ENCODE results near the gene C5AR1.

DNA sequence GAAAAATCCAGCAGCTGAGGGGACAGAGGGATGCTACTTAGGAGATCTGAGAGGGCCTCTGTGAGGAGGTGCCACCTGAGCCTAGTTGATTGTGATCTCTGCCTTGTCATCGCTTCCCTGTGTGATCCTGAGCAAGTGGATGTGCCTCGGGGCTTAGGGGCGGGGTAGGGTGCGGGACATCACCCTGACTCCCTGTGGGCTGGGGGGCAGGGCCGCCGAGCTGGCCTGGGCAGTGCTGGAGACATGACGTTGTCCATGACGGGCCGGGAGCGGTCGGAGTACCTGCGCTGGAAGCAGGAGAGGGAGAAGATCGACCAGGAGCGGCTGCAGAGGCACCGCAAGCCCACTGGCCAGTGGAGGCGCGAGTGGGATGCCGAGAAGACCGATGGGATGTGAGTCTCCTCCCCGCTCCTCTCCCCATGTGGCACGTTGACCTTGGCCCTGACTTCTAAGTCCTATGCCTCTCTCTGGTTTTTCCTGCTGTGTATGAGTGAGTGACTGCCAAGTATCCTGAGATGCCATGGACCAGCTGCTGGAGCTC, 43.2 kb upstream of the C5AR1 start:
- TF ChIP-seq, protein P1, sequence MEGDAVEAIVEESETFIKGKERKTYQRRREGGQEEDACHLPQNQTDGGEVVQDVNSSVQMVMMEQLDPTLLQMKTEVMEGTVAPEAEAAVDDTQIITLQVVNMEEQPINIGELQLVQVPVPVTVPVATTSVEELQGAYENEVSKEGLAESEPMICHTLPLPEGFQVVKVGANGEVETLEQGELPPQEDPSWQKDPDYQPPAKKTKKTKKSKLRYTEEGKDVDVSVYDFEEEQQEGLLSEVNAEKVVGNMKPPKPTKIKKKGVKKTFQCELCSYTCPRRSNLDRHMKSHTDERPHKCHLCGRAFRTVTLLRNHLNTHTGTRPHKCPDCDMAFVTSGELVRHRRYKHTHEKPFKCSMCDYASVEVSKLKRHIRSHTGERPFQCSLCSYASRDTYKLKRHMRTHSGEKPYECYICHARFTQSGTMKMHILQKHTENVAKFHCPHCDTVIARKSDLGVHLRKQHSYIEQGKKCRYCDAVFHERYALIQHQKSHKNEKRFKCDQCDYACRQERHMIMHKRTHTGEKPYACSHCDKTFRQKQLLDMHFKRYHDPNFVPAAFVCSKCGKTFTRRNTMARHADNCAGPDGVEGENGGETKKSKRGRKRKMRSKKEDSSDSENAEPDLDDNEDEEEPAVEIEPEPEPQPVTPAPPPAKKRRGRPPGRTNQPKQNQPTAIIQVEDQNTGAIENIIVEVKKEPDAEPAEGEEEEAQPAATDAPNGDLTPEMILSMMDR (IDR thresholded peaks at IDR 0.05) = no peak
- TF ChIP-seq POLR2A (IDR thresholded peaks at IDR 0.05) = no peak

All from ovary (tissue), 3 donors.